LHCN-M2 (cell line): ENCODE measurements around the gene SSRP1. TPM values are rescaled to one million over a fixed set of nuclear protein-coding genes. Genes with fewer than 3 reads are reported as not detected.
"Not testable (repeated sequence)": the region's sequence is repeated elsewhere in the genome, so short reads cannot be mapped to it uniquely, and the experiment has no call there.

ENCODE experiments used
- DNase-seq: peaks from one replicate; pipeline ENCODE4 v3.0.0-alpha.2; 2012; ENCODE audit warnings: low read depth
- total RNA-seq: library from RNA; depleted of rRNA; stranded (reverse); fragments of >200 nt; gene quantifications from 2 replicates; pipeline ENCODE4 v1.2.3, GENCODE V29; 2014

Gene SSRP1
- total RNA-seq, 1 experiment from 2014 or later = 169 TPM

DNA sequence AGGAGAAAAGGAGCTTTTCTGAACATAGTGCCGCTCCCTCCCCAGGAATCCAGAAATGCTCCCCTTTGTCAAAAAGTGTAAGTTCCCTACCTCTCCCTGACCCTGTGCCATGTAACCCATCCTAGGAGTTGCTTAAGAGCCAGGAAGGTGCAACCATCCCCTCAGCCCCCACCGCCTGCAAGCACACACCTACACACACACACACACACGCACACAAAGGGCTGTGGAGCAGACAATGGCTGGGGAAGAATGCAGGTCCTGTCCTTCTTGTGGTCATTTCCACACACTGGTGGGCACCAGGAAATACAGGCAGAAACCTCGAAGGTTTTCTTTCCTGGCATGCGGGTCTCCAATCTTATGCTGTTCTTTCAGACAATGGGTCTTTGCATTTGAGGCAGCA lies 3.6 kb upstream of the SSRP1 start:
- no peak for DNase-seq

DNA sequence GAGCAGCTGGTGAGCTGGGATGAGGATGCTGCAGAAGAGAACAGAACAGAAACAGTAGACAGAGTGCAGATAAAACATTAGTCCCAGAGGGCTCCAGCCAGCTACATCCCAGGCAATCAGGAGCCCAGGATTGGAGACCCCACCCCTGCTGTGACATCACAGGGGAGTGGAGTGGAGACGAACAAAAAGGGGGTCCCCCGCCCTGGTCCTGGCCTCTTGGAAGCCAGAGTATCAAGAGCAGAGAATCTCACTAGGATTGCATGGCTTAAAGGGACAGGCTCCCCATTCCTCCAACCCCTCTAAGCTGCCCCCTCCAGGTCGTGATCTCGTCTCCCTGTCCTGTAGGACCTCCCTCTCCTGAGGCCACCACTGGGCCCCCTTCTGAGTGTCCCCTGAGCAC lies 2.5 kb upstream of the SSRP1 start, which contains the start of gene P2RX3:
TSS of gene P2RX3 (plus strand) at position 211 of the 400 bp plus-strand sequence. CDS start 199 bp downstream, outside the sequence.
- no peak for DNase-seq

DNA sequence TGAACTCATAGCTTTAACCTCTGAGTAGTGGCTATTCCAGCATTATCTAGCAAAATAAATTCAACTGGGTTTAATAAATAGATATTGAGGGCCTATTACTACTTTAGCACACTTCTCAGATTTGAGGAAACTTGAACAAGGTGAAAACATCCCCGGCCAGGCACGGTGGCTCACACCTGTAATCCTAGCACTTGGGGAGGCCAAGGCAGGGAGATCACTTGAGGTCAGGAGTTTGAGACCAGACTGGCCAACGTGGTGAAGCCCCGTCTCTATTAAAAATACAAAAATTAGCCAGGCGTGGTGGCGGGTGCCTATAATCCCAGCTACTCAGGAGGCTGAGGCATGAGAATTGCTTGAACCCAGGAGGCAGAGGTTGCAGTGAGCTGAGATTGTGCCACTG lies 1.2 kb upstream of the SSRP1 start:
- DNase-seq = not testable (repeated sequence)

DNA sequence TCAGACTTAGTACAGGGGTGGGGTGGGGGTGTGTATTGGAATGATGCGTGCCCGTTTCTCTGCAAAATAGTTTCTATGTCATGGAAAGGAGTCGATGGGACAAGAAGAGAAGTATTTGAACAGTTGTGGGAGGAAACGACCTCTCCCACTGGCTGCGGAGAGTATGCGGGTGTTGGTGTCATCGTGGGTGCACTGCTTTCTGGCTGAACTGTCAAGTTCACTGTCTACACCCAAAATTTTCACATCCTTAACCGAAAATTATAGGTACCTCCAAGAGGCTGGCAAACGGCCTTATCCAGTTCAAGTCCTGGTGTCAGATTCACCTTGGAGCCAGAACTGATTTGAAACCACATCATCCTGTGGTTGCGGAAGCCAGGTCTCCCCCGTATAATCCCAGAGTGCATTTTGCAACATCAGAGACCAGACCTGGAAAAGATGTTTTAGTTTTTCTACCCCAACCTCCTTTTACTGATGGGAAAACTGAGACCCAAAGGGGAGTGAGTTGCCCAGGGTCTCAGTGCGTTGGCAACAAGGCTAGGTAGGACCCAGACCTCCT lies 497 bp upstream of the SSRP1 start:
- no peak for DNase-seq

DNA sequence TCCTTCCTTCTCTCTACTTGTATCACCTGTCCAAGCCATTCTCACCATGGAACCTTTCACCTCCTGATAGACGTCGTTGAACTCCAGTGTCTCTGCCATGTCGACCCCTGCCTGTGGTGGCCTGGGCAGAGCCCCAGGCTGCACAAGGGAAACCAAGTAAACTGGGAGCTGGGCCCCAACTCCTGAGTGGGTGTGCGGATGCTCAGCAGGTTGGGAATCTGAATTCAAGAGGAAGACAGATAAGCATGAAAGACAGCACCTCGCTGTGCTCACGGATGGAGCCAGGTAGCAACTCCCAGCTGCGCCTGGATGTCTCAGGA lies 709 bp downstream of the SSRP1 start:
- no peak for DNase-seq

DNA sequence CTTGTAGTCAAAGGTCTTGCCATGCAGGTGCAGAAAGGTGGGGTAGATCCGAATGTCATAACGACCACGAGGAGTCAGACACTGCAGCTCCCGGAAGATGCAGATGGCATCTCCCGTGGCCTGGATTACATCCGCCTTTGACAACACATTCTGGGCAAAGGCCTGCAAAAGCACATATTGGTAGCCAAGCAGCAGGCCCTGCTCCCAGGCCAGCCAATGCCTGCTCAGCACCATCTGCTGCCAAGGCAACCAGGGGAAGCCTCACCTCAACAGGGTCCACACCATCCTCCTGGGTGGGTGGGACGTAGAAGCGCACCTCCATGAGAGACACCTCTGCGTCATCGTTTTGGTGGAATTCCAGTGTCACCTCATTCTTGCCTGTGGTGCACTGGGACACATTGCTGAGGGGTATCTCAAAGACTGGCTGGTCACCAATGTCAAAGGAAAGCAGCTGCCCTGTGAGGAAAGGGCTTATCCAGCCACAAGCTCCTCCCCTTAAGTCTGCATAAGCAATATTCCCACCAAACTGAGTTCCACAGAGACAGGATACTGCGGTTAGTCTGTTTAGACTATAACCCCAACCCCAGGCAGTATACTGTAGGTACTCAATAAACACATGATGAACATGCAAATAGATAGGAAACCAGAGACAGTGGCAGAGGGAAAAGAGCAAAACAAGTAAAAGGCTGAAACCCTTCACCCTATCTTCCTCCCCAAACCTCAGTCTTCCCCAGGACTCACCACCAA lies 2.8 kb downstream of the SSRP1 start:
- no peak for DNase-seq

DNA sequence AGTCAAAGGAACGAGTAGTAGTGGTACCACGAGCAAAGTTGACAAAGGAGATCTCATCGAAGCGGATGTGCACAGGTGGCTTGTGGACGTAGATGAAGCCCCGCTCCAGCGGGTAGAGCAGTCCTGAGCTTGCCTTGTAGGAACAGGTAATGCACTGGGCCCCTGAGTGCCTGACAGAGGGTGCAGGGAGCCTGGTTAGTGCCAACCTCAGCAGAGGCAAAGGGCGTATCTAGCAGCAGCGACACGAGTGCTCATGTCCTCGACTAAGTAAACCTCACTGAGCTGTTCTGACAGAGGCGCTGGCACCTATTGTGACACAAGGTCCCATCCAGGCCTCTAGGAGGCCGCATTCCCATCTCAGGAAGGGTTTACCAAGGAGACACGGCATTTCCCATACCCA lies 4.0 kb downstream of the SSRP1 start:
- no peak for DNase-seq

DNA sequence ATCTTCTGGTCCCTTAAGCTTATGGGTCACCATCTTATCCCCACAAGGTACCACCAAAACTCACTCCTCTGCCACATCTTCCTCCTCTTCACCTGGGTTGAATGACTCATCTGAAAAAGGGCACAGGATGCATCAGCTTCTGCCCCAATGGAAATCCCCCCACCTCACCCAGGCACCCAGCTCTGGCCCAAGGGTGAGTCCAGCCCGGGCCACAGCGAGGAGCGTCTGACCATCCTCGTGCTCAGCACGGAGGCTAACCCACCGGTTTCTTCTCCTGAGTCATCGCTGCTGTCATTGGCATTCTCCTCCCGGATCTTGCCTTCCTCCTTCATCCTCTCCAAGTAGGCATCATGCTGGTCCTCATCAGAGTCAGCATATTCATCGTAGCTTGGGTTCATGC lies 5.7 kb downstream of the SSRP1 start:
- DNase-seq = no peak

DNA sequence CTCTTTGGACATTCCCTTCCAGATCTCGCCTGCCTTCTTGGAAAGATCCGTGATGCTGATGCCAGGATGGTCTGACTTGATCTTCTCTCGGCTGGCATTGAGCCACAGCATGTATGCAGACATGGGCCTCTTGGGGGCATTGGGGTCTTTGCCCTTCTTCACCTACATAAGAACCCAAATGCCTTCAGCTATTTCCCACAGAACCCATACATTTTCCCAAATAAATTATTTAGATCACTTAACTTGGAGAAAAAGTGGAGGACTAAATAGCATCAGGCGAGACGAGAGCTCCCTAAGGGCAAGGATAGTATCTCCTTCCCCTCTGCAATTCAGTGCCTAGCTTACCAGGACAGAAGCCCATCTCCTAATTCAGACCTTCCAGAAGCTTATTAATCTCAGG lies 8.0 kb downstream of the SSRP1 start:
- no peak for DNase-seq

DNA sequence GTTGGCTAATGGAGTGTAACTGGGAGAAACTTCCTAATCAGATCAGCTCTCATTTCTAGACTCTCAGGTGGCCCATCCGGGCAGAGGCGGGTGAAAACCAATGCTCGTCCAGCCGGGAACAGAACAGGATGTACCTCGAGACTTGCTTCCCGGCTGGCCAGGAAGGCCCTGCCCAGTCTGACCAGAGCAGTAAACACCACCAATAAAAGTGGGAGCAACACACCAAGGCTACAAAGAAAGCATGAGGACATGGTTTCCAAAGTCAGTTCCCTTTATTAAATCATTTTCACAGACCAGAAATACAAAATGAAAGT lies 10.0 kb downstream of the SSRP1 start:
- no peak for DNase-seq

DNA sequence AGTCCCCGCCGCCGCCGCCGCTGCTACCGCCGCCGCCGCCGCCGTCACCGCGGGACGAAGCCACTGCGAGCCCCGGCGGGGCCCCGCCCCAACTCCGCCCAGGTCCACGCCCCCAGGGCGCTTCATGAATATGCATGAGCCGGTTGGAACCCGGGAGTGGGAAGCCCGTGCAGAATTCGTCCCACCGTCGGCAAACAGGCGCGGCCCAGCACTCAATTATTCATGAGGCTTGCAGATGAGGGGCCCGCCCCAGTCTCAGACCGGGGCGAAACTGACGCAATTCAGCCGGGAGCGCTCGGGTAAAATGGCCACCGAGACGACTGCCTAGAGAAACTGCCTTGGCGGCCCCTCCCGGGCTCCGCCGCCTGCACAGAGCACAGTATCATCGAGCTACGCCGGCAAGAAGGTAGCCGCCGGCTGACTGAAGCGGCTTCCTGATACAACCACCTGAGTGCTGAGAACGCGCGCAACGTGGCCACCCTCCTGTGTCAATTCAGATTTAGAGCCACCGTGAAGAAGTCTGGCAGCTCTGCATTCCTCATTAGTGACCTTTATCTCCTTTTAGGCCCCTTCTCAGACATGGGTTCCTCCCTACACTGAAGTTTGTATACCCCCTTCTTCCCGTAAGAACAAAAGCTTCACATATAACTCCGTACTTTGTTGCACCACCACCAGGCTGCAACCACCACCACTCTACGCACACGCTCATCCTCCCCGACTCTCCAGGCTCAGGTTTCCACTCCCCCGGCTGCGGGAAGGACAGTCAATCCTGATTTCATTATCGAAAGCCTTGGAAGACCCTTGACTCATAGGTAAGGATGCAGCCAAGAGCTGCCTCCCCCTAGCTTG lies 10.6 kb downstream of the SSRP1 start, which contains the start of gene TNKS1BP1:
TSS of gene TNKS1BP1 (minus strand) at position 67 of the 849 bp plus-strand sequence. CDS start 3,067 bp downstream, outside the sequence.
- DNase-seq = peak; percentile 94

DNA sequence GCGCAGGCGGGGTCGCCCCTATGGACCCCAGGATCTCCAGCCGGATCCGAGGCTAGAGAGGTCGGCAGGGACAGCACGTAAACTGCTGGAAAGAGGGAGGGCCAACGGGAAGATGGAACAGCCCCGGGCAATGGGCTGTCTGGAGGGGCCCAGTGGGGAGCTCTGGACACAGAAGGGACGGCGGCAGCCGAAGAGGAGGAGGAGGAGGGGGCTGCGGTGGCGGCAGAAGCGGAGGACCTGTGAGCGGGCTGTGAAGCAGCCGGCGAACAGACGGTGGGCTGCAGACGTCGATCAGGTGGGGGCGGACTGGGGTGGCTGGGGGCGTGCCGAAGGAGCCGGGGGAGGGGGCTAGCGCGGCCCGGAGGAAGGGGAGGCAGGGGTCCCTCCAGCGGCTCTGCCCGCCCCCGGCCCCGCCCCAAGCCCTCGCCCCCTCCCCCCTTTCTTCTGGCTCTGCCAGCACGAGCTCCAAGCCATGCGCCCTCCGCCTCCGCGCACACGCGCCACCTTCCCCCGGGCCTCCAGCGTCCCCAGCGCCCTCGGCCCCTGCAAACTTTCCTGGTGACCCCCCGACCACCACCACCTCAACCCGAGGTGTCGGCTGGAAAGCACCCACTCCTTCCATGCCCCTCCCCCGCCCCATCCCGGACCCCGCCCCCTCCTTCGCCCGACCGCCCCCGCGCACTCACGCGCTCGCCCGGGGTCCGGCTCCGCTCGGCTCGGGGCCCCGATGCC lies 11.4 kb downstream of the SSRP1 start:
- DNase-seq = no peak

DNA sequence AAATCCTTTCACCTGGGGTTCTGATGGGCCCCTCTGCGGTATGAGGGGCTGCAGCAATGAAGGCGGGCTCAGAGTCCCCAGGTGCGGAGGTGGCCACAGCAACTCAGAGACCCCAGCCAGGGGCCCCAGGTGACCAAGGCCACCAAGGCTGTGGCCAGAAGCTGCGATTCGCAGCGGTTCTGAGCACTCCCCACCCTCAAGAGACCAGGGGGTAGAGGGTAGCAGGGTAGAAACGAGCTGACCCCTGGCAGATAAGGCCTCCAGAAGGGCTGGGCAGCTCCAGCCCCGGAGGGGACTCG lies 11.9 kb downstream of the SSRP1 start:
- no peak for DNase-seq

DNA sequence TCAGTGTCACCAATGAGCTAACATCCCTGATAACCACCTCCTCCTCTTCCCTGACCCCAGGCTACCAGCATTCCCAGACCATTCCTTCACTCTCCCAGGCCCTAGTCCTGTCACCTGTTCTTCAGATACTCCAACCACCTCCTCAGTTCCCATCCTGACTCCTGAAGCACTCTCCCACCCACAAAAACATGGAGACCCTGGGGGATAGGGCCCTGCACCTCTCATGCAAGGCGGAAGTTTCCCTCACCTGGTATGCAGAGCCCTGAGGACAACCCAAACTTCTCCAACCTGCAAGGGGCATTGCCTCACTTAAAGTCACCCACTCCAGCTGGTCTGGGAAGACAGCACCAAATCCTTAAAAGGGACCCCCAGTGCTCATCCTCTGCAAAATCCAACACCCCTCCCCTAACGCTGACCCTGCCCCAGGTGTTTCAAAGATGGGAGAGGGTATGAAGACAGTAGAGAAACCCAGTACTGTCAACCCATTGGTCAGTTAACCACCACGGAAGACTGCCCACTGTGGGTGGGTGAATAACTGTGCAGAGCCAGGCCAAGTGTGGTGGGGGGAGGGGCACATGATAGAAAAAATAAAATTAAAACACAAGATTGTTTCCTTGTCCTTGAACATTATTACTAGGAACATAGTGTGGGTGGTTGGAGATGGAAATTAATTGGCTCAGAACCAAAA lies 12.4 kb downstream of the SSRP1 start:
- no peak for DNase-seq

DNA sequence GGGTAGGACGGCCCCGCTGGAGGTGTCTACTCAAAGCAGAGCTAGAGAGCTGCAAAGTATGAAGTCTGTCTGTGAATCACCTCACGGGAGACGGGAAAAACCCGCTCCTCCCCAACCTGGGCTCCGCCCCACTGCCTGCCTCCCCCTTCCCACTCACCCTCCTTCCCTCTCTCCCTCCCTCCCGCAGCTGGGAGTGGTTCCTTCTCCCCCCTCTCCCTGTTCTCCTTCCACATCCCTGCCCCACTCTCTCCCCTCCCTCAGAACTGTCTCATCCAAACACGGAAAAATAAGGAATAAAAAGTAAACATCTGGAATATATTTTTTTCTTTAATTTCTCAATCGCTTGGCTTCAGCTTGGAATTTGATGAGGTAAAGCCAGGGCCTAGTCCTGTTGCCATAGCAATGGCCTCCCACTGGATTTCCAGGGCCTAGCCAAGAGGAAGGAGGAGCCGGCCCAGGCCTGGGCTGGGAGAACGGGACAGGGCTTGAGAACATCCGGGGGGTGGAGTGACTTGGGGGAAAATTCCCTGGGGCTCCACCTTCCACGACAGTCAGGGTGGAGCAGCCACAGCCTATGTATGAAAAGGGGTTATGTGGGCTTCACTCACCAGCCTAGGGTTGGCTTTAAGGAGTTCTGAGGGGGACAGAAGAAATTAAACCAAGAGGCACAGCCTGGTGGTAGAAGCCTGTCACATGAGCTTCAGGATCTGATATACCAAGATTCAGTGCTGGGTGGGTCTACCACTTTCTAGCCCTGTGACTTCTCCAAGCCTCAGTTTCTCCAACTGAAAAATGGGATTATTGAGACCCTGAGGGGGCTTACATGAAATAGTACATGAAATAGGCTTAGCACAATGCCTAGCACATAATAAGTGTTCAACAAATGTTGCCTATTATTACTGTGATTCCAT lies 13.2 kb downstream of the SSRP1 start:
- peak; percentile 92 for DNase-seq

DNA sequence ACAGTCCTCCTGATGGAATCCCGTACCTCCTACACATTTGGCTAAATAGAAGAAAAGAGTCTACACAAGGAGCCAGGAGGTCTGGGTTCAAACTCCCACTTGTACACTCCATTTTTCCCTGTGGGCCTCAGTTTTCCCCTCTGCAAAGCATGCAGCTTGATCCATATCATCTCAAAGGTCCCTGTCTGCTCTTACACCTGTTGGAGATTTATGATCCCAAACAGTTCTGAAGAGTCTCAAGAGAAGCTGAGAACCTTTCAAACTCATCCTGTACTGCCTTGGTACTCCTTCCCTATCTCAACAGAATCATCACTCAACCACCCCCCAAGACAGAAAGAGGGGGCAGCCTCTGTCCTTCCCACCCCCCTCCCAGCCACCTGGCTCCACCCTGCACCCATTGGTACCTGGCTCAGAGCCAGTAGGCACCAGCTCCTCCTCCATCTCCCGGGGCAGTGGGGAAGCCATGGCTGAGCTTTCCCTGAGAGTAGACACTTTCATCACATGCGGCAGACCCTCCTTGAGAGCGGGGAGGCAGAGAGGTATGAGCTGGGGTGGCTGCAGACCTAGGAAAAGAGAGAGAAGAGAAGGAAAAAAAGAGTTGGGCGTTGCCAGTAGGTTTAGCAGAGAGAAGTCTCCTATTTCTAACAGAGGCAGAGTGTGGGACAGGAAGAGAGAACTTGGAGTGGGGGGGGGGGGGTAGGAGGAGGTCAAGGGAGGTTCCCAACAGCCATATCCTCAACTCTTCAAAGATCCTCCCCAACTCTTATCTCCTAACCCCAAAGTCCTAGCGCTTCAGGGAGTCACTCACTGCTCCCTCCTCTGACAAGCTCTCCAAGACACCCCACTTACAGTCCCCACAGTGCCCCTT lies 14.1 kb downstream of the SSRP1 start:
- DNase-seq = no peak

DNA sequence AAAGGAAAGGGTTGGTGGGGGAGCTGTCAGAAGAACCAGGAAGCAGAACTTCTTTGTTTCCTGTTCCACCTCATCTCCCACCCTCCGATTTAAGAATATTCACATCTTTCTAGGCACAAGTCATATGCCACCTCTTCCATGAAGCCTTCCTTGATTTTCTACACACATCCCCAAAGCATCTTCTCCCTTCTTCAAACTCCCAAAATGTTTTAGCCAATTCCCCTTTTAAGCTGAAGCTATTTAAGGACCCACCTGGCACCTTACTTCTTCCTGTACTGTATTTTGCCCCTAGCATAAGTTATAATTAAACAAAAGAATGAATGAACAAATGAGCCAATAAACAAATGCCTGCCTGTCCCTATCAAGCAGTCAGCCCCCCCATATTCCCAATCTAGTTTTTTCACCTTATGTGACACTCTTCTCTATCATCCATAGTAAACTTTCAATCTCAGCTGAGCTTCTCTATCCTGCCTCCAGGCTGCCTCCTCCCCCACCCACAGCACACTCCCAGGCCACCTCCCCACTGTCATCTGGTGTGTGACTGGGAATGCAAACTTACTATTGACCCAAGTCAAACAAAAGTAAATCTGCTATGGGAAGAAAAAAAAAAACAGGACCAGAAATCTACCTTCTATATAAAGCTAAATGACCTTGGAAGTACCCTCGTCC lies 14.8 kb downstream of the SSRP1 start:
- DNase-seq = no peak

DNA sequence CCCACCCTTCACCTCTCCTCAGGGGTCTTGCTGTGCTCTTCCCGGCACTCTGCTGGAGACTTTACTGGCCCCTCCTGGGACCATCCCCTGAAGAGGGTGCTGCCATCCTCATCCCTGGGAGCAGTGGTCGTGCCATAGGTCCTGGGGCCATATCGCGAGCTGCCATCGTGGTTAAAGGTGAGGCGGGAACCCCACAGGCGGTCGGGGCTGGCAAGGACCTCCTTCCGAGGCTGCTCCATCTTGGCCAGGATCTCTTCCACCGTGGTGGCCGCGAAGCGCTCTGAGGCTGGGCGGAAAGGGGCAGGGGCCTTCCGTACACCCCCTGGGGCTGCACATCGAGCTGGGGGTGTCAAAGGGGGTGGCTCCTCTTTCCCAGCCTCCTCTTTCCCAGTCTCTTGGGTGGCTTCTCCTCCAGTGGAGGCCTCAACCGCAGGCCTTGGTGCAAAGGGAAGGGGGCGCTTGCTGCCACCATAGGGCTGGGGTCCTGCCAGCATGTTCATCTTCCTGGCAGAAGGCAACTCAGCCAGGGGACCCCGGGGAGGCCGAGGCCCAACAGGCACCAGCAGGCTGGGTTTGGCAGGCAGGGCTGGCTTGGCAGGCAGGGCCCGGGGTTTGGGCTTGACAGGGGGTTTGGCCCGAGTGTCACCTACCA lies 15.5 kb downstream of the SSRP1 start:
- no peak for DNase-seq

DNA sequence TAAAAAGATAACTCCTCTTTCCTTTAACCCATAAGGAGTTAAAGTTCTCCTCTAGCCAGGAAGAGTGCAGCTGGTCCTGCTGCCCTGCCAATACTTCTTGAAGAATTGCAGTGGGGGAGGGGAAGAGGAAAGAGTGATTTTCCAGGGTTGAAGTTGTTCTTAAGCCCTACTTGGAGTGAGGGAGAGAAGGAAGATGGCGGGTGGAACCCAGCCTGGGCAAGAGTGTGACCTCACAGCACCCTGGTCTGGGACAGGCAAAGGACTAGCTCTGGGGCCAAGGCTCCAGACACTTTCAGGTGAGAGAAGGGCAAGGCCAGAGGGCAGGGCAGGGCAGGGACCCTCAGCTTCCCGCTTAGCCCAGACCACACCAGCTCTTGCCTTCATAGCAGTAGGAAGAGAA lies 17.5 kb downstream of the SSRP1 start:
- DNase-seq = no peak
